Cardiac muscle cell (in vitro differentiated cells and primary cell): ENCODE data around the gene CYP26C1. TPM values are rescaled to one million over a fixed set of nuclear protein-coding genes. Genes with fewer than 3 reads are reported as not detected.

Source experiments
- DNase-seq, 2 donors: peaks; one replicate each; pipeline versions ENCODE4 v3.0.0 to v3.0.0-alpha.2; 2010 to 2017; ENCODE audit warnings: low read depth in 1 of 2, low spot score in 1 of 2
- H3K27ac ChIP-seq: fragments of 200-600 bp; sonication (generic); 2 replicates; pipeline ENCODE4 v1.5.1; 2016
- H3K27me3 ChIP-seq: fragments of 200-600 bp; sonication (generic); 2 replicates; pipeline ENCODE4 v1.6.0; 2016; ENCODE audit warnings: control low read depth
- H3K36me3 ChIP-seq: fragments of 200-600 bp; sonication (generic); 2 replicates; pipeline ENCODE4 v1.5.1; 2016; ENCODE audit warnings: control low read depth
- H3K4me1 ChIP-seq: fragments of 200-600 bp; sonication (generic); 2 replicates; pipeline ENCODE4 v1.8.1; 2017; ENCODE audit warnings: low read depth, mild to moderate bottlenecking, mixed run types
- H3K4me3 ChIP-seq: fragments of 200-600 bp; sonication (generic); 2 replicates; pipeline ENCODE4 v1.5.1; 2016; ENCODE audit warnings: mild to moderate bottlenecking
- H3K9me3 ChIP-seq: fragments of 200-600 bp; sonication (generic); 2 replicates; pipeline ENCODE4 v1.5.1; 2017; ENCODE audit warnings: low read depth, mild to moderate bottlenecking, control low read depth
- CTCF ChIP-seq: IDR thresholded peaks from 2 replicates; pipeline ENCODE4 v1.5.1; 2012; ENCODE audit warnings: low read depth, mild to moderate bottlenecking, low read length
- polyA plus RNA-seq: library from polyadenylated mRNA; unstranded; fragments of >200 nt; fragmentation: Nextera tagmentation; extraction: Ambion mirVana; gene quantifications from 2 replicates; pipeline ENCODE4 v1.2.1, GENCODE V29; 2016
- total RNA-seq: library from RNA; depleted of rRNA; stranded (reverse); fragments of >200 nt; gene quantifications from 2 replicates; pipeline ENCODE4 v1.2.3, GENCODE V29; 2016

The CYP26C1 gene
- total and polyA plus RNA-seq, 2 experiments from 2014 or later, result 0.06 TPM

DNA sequence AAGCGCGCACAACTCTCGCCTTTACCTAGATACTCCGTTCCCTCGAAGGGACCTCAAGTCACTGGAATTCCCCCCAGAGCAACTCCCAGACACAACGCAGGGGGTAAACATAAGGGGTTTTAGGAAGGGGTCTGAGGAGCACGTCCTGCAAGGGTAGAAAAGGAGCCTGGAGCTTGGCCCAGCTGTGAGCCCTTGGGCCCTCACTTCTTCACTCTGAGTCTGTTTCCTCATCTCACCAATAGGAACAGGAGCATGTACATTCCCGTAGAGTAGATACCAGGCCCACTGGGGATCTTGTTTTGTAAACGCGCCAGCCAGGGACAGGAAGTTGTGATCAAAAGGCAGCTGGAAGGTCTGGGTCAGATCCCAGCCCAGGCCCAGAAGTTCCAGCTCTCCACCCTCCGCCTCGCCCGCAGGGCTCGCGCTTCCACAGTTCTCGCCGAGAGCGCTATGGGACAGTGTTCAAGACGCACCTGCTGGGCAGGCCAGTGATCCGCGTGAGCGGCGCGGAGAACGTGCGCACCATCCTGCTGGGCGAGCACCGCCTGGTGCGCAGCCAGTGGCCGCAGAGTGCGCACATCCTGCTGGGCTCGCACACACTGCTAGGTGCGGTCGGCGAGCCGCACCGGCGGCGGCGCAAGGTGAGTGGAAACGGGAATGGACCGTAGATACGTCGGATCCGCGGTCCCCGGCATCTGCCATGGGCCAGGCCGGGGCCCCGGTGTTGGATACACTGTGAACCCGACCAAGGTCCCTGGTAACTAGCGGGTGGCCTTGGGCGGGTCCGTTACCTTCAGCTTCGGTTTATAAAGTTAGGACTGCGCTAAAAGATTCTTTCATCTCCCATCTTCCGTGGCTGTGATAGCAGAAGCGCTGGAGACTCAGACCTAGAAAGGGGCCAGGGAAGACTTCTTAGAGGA lies 1.3 kb downstream of the CYP26C1 start:
- Histone ChIP-seq H3K9me3 (no peaks in the 10 kb centered on the region), H3K36me3 (no peaks in the 10 kb centered on the region), H3K4me3 (peak overlapping the region; percentile 19), H3K27me3 (peaks cover 100% of the 10 kb centered on the region), H3K4me1 (no peaks in the 10 kb centered on the region), H3K27ac (no peak overlapping the region)
- DNase-seq, result peak in 1 of 2 donors; percentile 43
- TF ChIP-seq CTCF, result no peak

DNA sequence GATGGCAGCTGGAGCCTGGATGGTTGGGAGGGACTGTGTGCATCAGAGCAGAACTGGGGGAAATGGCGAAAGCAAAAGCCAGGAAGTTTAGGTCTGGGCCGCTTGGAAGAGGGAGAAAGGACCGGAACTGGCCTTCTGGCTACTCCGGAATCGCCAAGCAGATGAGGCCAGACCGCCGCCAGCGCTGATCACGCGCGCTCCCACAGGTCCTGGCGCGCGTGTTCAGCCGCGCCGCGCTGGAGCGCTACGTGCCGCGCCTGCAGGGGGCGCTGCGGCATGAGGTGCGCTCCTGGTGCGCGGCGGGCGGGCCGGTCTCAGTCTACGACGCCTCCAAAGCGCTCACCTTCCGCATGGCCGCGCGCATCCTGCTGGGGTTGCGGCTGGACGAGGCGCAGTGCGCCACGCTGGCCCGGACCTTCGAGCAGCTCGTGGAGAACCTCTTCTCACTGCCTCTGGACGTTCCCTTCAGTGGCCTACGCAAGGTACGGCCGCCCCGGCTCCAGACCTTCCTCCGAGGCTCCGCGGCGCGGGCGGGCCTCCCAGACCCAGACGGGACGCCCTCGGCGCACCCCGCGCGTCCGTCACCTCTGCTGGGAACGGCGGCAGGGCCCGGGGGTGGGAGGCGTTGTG lies 2.0 kb downstream of the CYP26C1 start:
- H3K9me3 ChIP-seq, result no peaks in the 10 kb centered on the region
- DNase-seq, result peak; percentile 61 to 75
- peak; percentile 63 for TF ChIP-seq CTCF
- H3K36me3 ChIP-seq, result no peaks in the 10 kb centered on the region
- peaks cover 100% of the 10 kb centered on the region for H3K27me3 ChIP-seq
- H3K4me3 ChIP-seq, result peak overlapping the region; percentile 19
- no peak overlapping the region for H3K27ac ChIP-seq
- no peaks in the 10 kb centered on the region for H3K4me1 ChIP-seq

GRCh38 chr10:93063144-93063976 lies 2.8 kb downstream of the CYP26C1 start:
- Histone ChIP-seq H3K27me3 (peaks cover 100% of the 10 kb centered on the region), H3K36me3 (no peaks in the 10 kb centered on the region), H3K27ac (no peak overlapping the region), H3K9me3 (no peaks in the 10 kb centered on the region), H3K4me1 (peaks cover 4% of the 10 kb centered on the region), H3K4me3 (peak overlapping the region; percentile 19)
- no peak for DNase-seq
- TF ChIP-seq CTCF, result no peak

GRCh38 chr10:93063977-93064660 lies 3.5 kb downstream of the CYP26C1 start:
- Histone ChIP-seq H3K27ac (no peak overlapping the region), H3K9me3 (no peaks in the 10 kb centered on the region), H3K4me3 (no peak overlapping the region), H3K27me3 (peaks cover 100% of the 10 kb centered on the region), H3K36me3 (no peaks in the 10 kb centered on the region), H3K4me1 (peaks cover 4% of the 10 kb centered on the region)
- no peak for TF ChIP-seq CTCF
- DNase-seq, result no peak
